Heart left ventricle (tissue), 16 donors: ENCODE measurements around the gene PHKB. TPM values are rescaled to one million over a fixed set of nuclear protein-coding genes. Genes with fewer than 3 reads are reported as not detected.

Experiments
- ATAC-seq, 4 donors: fragments of 200-7000 bp; cut with Tn5 transposase; one replicate each; pipeline ENCODE4 v1.9.1; 2020 to 2022; ENCODE audit warnings: moderate library complexity in 4 of 4, mild to moderate bottlenecking in 3 of 4, moderate number of reproducible peaks in 1 of 4
- DNase-seq, 5 donors: peaks; one replicate each; pipeline ENCODE4 v3.0.0-alpha.2; 2020
- H3K27ac ChIP-seq, 12 donors: fragments of 200-600 bp; sonication (generic) in 4 of 12; one replicate each; pipeline versions ENCODE4 v1.5.0 to v1.8.0; 2016 to 2022; ENCODE audit warnings: mild to moderate bottlenecking in 2 of 12
- H3K27me3 ChIP-seq, 9 donors: fragments of 200-600 bp; sonication (generic) in 2 of 9; one replicate each; pipeline versions ENCODE4 v1.5.1 to v1.8.0; 2016 to 2022; ENCODE audit warnings: mild to moderate bottlenecking in 3 of 9
- H3K36me3 ChIP-seq, 9 donors: fragments of 200-600 bp; sonication (generic) in 2 of 9; one replicate each; pipeline versions ENCODE4 v1.5.0 to v1.8.0; 2018 to 2022; ENCODE audit warnings: mild to moderate bottlenecking in 2 of 9
- H3K4me1 ChIP-seq, 12 donors: fragments of 200-600 bp; sonication (generic) in 4 of 12; one replicate each; pipeline versions ENCODE4 v1.5.0 to v1.8.0; 2016 to 2022; ENCODE audit warnings: mild to moderate bottlenecking in 3 of 12
- H3K4me3 ChIP-seq, 12 donors: fragments of 200-600 bp; sonication (generic) in 4 of 12; one replicate each; pipeline versions ENCODE4 v1.5.0 to v1.8.0; 2017 to 2022; ENCODE audit warnings: mild to moderate bottlenecking in 9 of 12, moderate library complexity in 4 of 12
- H3K9me3 ChIP-seq, 12 donors: fragments of 200-600 bp; sonication (generic) in 4 of 12; one replicate each; pipeline versions ENCODE4 v1.5.0 to v1.8.0; 2016 to 2022; ENCODE audit warnings: mild to moderate bottlenecking in 1 of 12
- CTCF ChIP-seq, 12 donors: fragments of 200-600 bp; sonication (generic) in 4 of 12; IDR thresholded peaks; one replicate each; pipeline versions ENCODE4 v1.5.0 to v1.8.0; 2018 to 2022; ENCODE audit warnings: antibody characterized with exemption in 12 of 12, mild to moderate bottlenecking in 5 of 12
- POLR2A ChIP-seq, 2 donors: fragments of 450-650 bp; IDR thresholded peaks; one replicate each; pipeline ENCODE4 v1.6.1; 2017; ENCODE audit warnings: antibody characterized with exemption in 2 of 2, mild to moderate bottlenecking in 2 of 2, moderate library complexity in 2 of 2
- WGBS, 4 donors: extraction: QIAGEN DNeasy Blood & Tissue Kit in 2 of 4; methylation state at CpG; one replicate each; pipeline versions ENCODE4 v1.1.5 to v1.1.7; 2013 to 2018; 5-methylcytosine and 5-hydroxymethylcytosine counted together
- intact Hi-C, 10 donors: fragments of 100-400 bp; cut with DNase I; formaldehyde crosslinking; loops; one replicate each; pipeline versions ENCODE4 v1.11.1 to v1.14.2; 2022
- polyA plus RNA-seq, 2 donors: library from polyadenylated mRNA; stranded (reverse); fragments of 200-250 nt; gene quantifications; one replicate each; pipeline ENCODE4 v1.2.3, GENCODE V29; 2013
- total RNA-seq, 9 donors: library from RNA; depleted of rRNA in 2 of 9; stranded (reverse); fragments of >200 nt in 2 of 9; fragmentation: NEBNext Ultra II Directional in 3 of 9; extraction: Animal tissue kit (Norgen Biotek cat#: 25700) in 3 of 9; gene quantifications; one replicate each; pipeline versions ENCODE4 v1.1.0 to v1.2.4, GENCODE V29; 2016 to 2023
- donor health status: ischemic (EF 13 %, LVEDD 7.1; RV severe dilation, severe dysfunction).
- donor health status: healthy with polysubstance abuse.
- donor health status: DM: no; HTN: yes; CAD: no.
- donor health status: DM: no; HTN: no; CAD: no.
- donor health status: ischemic (EF 25% LVEDD 6.9; RV normal size, moderate dysfunction).
- donor health status: ischemic (EF 25% LVEDD 5.7; RV mildly dilated, moderate dysfunction).
- donor health status: healthy.
- donor health status: DM: yes; HTN: yes; CAD: no.
- donor health status: ischemic (EF 35%, LVEDD 5.7; RV mildly dilated, moderate dysfunction).
- donor health status: nonischemic (EF 11% LVEDD 7.7; RV severe dilation, severe dysfunction).
- donor health status: DM: yes; HTN: yes; CAD: no.
- donor health status: PGD.
- donor health status: ischemic (EF 29% LVEDD 5.4; RV normal size, mild dysfunction).
- donor health status: nonischemic (EF 23%, LVEDD 6.1; RV moderate dilation, normal function).

PHKB gene
- total and polyA plus RNA-seq, 11 donors, result 14.2 to 70.1 (median 61.3) TPM

GRCh38 chr16:47562366-47562765 is 101.2 kb downstream of the PHKB start:
- Histone ChIP-seq H3K4me1 (peaks cover 0 to 30% (median 2%) of the 10 kb centered on the region in 12 donors), H3K9me3 (peaks cover 0 to 5% (median 0%) of the 10 kb centered on the region in 12 donors), H3K4me3 (no peak overlapping the region), H3K27ac (no peak overlapping the region), H3K36me3 (peaks cover 0 to 25% (median 0%) of the 10 kb centered on the region in 9 donors), H3K27me3 (no peaks in the 10 kb centered on the region)
- DNase-seq (no peak), ATAC-seq (no peak)
- intact Hi-C loops, result no loop called here
- TF ChIP-seq POLR2A (IDR thresholded peaks at IDR 0.05) (no peak), CTCF (IDR thresholded peaks at IDR 0.05) (no peak)

DNA sequence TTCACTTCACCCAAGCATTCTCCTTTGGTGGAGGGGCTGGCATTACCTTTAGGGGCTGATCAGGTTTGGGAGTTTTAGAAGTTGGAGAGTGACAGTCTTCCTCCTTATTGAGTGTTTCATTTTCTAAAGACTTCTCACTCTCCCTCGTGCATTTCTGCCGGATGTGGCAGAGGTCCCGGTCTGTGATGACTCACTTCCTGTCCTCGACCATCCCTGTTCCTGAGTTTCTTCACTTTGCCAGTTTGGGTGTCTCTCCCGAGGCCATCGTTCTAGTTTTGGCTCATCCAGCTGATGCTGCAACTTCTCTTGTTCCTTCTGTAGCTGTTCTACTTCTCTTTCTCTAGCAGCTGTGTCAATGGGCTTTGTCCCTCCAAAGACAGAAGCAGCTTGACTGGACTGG is 104.3 kb downstream of the PHKB start:
- Histone ChIP-seq H3K36me3 (peaks cover 0 to 25% (median 0%) of the 10 kb centered on the region in 9 donors), H3K4me1 (peaks cover 0 to 44% (median 2%) of the 10 kb centered on the region in 12 donors), H3K4me3 (peak overlapping the region in 1 of 12 donors; percentile 12), H3K27me3 (no peaks in the 10 kb centered on the region), H3K27ac (peak overlapping the region in 7 of 12 donors; percentile 11 to 83 (median 35)), H3K9me3 (peaks cover 0 to 1% (median 0%) of the 10 kb centered on the region in 12 donors)
- WGBS, 4 donors, result 31 to 54% (median 38%) methylated on average over 6 of the region's 6 CpGs
- TF ChIP-seq CTCF (IDR thresholded peaks at IDR 0.05), result no peak
- TF ChIP-seq POLR2A (IDR thresholded peaks at IDR 0.05), result no peak
- DNase-seq, result peak; percentile 53 to 80 (median 70)
- peak; percentile 73 to 90 (median 88) for ATAC-seq
- intact Hi-C loops, result no loop called here

GRCh38 chr16:47567321-47567720 is 106.2 kb downstream of the PHKB start:
- DNase-seq (no peak), ATAC-seq (no peak)
- peaks cover 0 to 20% (median 0%) of the 10 kb centered on the region in 9 donors for H3K36me3 ChIP-seq
- H3K27me3 ChIP-seq, result no peaks in the 10 kb centered on the region
- H3K9me3 ChIP-seq, result no peaks in the 10 kb centered on the region
- peaks cover 0 to 44% (median 2%) of the 10 kb centered on the region in 12 donors for H3K4me1 ChIP-seq
- intact Hi-C loops, result no loop called here
- peak overlapping the region in 1 of 12 donors; percentile 83 for H3K27ac ChIP-seq
- no peak overlapping the region for H3K4me3 ChIP-seq
- WGBS, 4 donors, result 96 to 98% (median 97%) methylated on average over 2 of the region's 2 CpGs
- TF ChIP-seq CTCF (IDR thresholded peaks at IDR 0.05) (no peak), POLR2A (IDR thresholded peaks at IDR 0.05) (no peak)

DNA sequence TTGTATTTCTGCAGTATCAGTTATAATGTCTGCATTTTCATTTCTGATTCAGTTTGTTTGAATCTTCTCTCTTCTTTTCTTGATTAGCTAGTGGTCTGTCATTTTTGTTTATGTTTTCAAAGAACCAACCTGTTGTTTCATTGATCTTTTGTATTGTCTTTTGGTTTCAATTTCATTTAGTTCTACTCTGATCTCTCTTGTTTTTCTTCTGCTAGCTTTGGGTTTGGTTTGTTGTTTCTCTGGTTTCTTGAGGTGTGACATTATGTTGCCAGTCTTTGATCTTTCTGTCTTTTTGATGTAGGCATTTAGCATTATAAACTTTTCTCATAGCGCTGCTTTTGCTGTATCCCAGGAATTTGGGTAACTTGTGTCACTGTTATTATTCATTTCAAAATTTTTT is 107.2 kb downstream of the PHKB start:
- no peak for DNase-seq
- TF ChIP-seq CTCF (IDR thresholded peaks at IDR 0.05) (no peak), POLR2A (IDR thresholded peaks at IDR 0.05) (no peak)
- WGBS, 4 donors, result 95 to 97% (median 96%) methylated on average over 1 of the region's 1 CpG
- Histone ChIP-seq H3K27ac (peak overlapping the region in 1 of 12 donors; percentile 39), H3K9me3 (no peaks in the 10 kb centered on the region), H3K4me1 (peaks cover 0 to 50% (median 2%) of the 10 kb centered on the region in 12 donors), H3K27me3 (no peaks in the 10 kb centered on the region), H3K36me3 (peaks cover 0 to 9% (median 0%) of the 10 kb centered on the region in 9 donors), H3K4me3 (no peak overlapping the region)
- no peak for ATAC-seq
- intact Hi-C loops, result no loop called here
